ENCODE results near the gene CST11. TPM values are rescaled to one million over a fixed set of nuclear protein-coding genes. Genes with fewer than 3 reads are reported as not detected.

Gene CST11
- total RNA-seq, 1 experiment from 2014 or later, result not detected

DNA sequence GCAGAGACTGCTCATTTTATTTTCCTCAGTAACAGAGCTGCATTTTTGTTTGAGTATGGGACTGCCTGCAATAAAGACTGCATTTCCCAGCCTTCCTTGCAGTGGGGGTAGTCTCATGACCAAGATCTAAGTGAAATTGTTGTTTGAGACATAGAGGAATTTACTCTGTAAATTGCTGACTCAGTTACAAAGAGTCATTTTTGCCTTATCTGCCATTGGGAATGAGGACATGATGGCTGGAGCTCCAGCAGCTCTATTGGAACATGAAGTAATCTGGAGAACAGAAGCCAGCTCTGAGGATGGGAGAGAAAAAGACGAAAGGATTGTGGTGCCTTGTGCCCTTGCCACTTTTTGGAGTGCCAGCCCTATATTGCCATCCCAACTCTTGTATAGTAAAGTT, 2.1 kb upstream of the CST11 start:
- no peaks in the 10 kb centered on the region for H3K4me1 Mint-ChIP-seq (ENCODE audit: low read depth, unreplicated experiment)
- H3K4me3 Mint-ChIP-seq (ENCODE audit: low read depth, unreplicated experiment), result no peak overlapping the region
- H3K27me3 Mint-ChIP-seq (ENCODE audit: unreplicated experiment), result peaks cover 33% of the 10 kb centered on the region
- H3K36me3 Mint-ChIP-seq (ENCODE audit: insufficient read depth, unreplicated experiment), result no peaks in the 10 kb centered on the region
- no peaks in the 10 kb centered on the region for H3K9me3 Mint-ChIP-seq (ENCODE audit: low read depth, unreplicated experiment)
- BruUV-seq (replicated peaks), result no TSS peak
- intact Hi-C loops (cut with micrococcal nuclease; ENCODE audit: unreplicated experiment), result no loop called here
- TF ChIP-seq, protein P1, sequence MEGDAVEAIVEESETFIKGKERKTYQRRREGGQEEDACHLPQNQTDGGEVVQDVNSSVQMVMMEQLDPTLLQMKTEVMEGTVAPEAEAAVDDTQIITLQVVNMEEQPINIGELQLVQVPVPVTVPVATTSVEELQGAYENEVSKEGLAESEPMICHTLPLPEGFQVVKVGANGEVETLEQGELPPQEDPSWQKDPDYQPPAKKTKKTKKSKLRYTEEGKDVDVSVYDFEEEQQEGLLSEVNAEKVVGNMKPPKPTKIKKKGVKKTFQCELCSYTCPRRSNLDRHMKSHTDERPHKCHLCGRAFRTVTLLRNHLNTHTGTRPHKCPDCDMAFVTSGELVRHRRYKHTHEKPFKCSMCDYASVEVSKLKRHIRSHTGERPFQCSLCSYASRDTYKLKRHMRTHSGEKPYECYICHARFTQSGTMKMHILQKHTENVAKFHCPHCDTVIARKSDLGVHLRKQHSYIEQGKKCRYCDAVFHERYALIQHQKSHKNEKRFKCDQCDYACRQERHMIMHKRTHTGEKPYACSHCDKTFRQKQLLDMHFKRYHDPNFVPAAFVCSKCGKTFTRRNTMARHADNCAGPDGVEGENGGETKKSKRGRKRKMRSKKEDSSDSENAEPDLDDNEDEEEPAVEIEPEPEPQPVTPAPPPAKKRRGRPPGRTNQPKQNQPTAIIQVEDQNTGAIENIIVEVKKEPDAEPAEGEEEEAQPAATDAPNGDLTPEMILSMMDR (IDR thresholded peaks at IDR 0.05; ENCODE audit: unreplicated experiment), result no peak
- DNase-seq, result no peak
- H3K27ac Mint-ChIP-seq (ENCODE audit: unreplicated experiment), result no peak overlapping the region
- CTCF ChIA-PET, result no interaction called here

DNA sequence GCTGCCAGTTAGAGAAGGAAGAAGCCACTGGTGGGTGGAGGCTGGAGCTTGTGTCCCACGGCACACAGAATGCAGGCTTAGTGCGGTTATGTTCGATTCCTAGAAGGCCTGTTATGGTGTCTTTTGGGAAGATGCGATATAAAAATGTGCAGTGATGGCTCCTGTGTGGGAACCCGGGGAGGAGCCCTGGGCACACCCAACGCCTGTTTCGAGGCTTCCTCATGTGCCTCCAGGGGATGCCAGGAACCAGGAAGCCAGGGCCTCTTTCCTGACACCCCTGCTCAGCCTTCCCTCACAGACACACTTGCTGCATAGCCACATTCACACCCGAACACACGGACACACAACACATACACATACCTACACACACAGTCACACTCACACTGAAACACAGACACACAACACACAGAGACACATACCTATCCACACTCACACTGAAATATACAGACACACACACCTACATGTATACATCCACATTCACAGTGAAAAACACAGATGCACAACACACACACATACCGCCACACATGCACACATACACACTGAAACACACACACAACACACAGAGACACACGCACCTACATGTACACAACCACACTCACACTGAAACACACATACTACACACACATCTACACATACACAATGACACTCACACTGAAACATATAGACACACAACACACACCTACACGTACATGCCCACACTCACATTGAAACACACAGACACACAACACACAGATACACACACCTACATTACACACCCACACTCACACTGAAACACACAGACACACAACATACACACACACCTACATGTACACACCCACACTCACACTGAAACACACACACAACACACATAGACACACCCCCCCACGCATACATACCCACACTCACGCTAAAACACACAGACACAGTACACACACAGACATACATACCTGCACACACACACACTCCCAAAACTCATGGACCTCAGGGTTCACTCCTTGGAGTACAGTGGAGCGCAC, 1.2 kb upstream of the CST11 start:
- no peak overlapping the region for H3K27ac Mint-ChIP-seq (ENCODE audit: unreplicated experiment)
- CTCF ChIA-PET, result no interaction called here
- H3K27me3 Mint-ChIP-seq (ENCODE audit: unreplicated experiment), result peaks cover 33% of the 10 kb centered on the region
- no peaks in the 10 kb centered on the region for H3K4me1 Mint-ChIP-seq (ENCODE audit: low read depth, unreplicated experiment)
- DNase-seq, result no peak
- H3K4me3 Mint-ChIP-seq (ENCODE audit: low read depth, unreplicated experiment), result no peak overlapping the region
- H3K9me3 Mint-ChIP-seq (ENCODE audit: low read depth, unreplicated experiment), result no peaks in the 10 kb centered on the region
- BruUV-seq (replicated peaks), result no TSS peak
- TF ChIP-seq, protein P1 (IDR thresholded peaks at IDR 0.05; ENCODE audit: unreplicated experiment), result no peak
- intact Hi-C loops (cut with micrococcal nuclease; ENCODE audit: unreplicated experiment), result no loop called here
- H3K36me3 Mint-ChIP-seq (ENCODE audit: insufficient read depth, unreplicated experiment), result no peaks in the 10 kb centered on the region

DNA sequence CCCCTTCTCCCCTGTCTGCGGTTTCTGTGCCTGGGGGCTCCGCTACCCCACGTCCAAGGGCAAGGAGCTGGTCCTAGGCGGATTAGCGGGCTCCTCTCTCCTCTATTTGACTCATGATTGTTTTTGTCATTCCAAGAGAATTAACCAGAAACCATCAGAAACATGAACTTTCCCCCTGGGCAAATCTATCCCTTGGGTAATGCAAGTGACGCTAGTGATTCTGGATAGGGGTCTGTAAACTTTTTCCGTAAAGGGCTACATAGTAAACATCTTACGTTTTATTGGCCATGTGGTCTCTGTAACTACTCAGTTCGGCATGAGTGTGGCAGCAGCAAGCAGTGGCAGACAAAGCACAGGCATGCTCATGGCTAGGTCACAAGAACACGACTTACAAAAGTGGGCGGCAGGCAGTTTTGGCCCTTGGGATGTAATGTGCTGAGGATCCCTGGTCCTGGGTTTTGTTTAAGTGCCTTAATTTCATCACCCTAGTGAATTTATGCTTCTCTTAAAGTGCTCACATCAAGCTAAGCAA, 654 bp downstream of the CST11 start:
- intact Hi-C loops (cut with micrococcal nuclease; ENCODE audit: unreplicated experiment), result no loop called here
- TF ChIP-seq, protein P1 (IDR thresholded peaks at IDR 0.05; ENCODE audit: unreplicated experiment), result no peak
- DNase-seq, result no peak
- CTCF ChIA-PET, result no interaction called here
- no peaks in the 10 kb centered on the region for H3K36me3 Mint-ChIP-seq (ENCODE audit: insufficient read depth, unreplicated experiment)
- no peak overlapping the region for H3K4me3 Mint-ChIP-seq (ENCODE audit: low read depth, unreplicated experiment)
- H3K4me1 Mint-ChIP-seq (ENCODE audit: low read depth, unreplicated experiment), result no peaks in the 10 kb centered on the region
- H3K9me3 Mint-ChIP-seq (ENCODE audit: low read depth, unreplicated experiment), result no peaks in the 10 kb centered on the region
- peaks cover 29% of the 10 kb centered on the region for H3K27me3 Mint-ChIP-seq (ENCODE audit: unreplicated experiment)
- BruUV-seq (replicated peaks), result no TSS peak
- no peak overlapping the region for H3K27ac Mint-ChIP-seq (ENCODE audit: unreplicated experiment)

DNA sequence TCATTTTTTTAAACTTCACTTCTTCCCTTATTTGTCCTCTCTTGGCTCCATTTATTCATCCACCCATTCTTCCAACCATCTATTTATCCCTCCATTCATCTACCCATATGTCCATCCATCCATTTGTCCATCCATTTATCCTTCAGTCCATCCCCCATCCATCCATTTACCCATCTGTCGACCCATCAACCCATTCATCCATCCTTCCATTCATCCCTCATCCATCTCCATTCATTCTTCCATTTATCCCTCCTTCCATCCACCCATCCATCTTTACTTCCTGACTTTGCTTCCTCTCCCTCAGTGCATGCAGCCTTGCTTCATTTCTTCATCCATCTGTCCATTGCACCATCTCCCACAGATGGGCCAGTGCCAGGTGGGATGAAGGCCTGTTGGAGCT, 1.8 kb downstream of the CST11 start:
- no peak for DNase-seq
- no TSS peak for BruUV-seq (replicated peaks)
- H3K27me3 Mint-ChIP-seq (ENCODE audit: unreplicated experiment), result peaks cover 18% of the 10 kb centered on the region
- H3K4me1 Mint-ChIP-seq (ENCODE audit: low read depth, unreplicated experiment), result no peaks in the 10 kb centered on the region
- no peaks in the 10 kb centered on the region for H3K9me3 Mint-ChIP-seq (ENCODE audit: low read depth, unreplicated experiment)
- intact Hi-C loops (cut with micrococcal nuclease; ENCODE audit: unreplicated experiment), result no loop called here
- CTCF ChIA-PET, result no interaction called here
- no peak overlapping the region for H3K4me3 Mint-ChIP-seq (ENCODE audit: low read depth, unreplicated experiment)
- TF ChIP-seq, protein P1 (IDR thresholded peaks at IDR 0.05; ENCODE audit: unreplicated experiment), result no peak
- no peak overlapping the region for H3K27ac Mint-ChIP-seq (ENCODE audit: unreplicated experiment)
- H3K36me3 Mint-ChIP-seq (ENCODE audit: insufficient read depth, unreplicated experiment), result no peaks in the 10 kb centered on the region
